K562 (cell line): ENCODE data around the gene HRH4.

Experiments used
- CBX8 ChIP-seq: fragments of 200-600 bp; sonication (generic); IDR thresholded peaks from 2 replicates; pipeline ENCODE4 v1.6.1; 2012; ENCODE audit warnings: borderline replicate concordance, mixed run types, low read depth, mild to moderate bottlenecking, moderate library complexity, mixed read lengths, low read length, control low read depth, inconsistent platforms; ENCODE audit not compliant: poor library complexity, severe bottlenecking; ENCODE audit errors: extremely low read depth
- RBBP5 ChIP-seq: fragments of 200-600 bp; sonication (generic); IDR thresholded peaks from 2 replicates; pipeline ENCODE4 v1.6.1; 2012; ENCODE audit warnings: borderline replicate concordance, mild to moderate bottlenecking, low read length, control low read depth, inconsistent platforms; ENCODE audit not compliant: insufficient read depth, poor library complexity, severe bottlenecking
- TF ChIP-seq, protein P1 (sequence below), 2 experiments: fragments of 450-650 bp; formaldehyde crosslinking in 1 of 2; IDR thresholded peaks; 2 replicates each; pipeline versions ENCODE4 v1.4.0 to v1.6.1; 2014 to 2020; ENCODE audit warnings: mild to moderate bottlenecking in 2 of 2, borderline replicate concordance in 1 of 2, low read depth in 1 of 2

DNA sequence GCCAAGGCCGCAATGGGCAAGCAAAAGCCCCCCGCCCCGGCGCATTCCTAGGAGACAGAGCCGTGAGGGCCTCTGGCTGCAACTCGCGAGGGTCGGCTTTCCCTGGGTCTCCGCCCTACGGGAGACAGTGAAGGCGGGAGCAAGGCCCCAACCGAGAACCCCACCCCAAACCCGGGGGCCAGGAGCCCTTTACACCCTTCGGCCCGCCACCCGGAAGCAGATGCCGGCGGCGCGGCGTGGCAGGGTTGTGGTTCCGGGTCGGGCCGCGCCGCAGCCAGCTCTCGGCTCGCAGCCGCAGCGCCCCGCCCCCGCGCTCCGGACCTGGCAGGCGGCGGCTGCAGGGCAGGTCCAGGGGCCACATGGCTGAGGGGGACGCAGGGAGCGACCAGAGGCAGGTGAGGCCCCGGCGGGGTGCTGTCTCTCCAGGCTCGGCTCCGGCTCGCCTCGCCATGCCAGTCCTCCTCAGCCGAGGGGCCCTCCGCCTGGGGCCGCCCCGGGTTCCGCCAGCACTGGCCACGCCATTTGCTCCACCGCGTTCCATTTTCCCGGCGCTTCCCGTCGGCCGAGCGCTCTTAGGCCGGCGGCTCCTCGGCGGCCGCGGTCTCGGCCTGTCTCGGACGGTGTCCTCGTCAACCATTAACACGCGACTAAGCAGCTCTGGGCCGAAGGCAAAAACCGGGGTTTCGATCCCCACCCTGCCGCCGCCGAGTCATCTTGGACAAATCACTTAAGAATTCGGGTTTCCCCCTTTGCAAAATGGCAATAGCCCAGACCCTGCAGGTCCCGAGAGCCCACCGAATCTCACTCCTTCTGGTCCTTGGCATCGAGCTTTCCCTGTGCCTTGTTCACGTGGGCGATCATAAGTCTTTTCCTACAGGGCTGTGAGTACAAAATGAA lies 33.8 kb upstream of the HRH4 start, which contains the start of gene IMPACT:
- TF ChIP-seq CBX8 (no peak), RBBP5 (peak; percentile 66)
- TF ChIP-seq, protein P1, sequence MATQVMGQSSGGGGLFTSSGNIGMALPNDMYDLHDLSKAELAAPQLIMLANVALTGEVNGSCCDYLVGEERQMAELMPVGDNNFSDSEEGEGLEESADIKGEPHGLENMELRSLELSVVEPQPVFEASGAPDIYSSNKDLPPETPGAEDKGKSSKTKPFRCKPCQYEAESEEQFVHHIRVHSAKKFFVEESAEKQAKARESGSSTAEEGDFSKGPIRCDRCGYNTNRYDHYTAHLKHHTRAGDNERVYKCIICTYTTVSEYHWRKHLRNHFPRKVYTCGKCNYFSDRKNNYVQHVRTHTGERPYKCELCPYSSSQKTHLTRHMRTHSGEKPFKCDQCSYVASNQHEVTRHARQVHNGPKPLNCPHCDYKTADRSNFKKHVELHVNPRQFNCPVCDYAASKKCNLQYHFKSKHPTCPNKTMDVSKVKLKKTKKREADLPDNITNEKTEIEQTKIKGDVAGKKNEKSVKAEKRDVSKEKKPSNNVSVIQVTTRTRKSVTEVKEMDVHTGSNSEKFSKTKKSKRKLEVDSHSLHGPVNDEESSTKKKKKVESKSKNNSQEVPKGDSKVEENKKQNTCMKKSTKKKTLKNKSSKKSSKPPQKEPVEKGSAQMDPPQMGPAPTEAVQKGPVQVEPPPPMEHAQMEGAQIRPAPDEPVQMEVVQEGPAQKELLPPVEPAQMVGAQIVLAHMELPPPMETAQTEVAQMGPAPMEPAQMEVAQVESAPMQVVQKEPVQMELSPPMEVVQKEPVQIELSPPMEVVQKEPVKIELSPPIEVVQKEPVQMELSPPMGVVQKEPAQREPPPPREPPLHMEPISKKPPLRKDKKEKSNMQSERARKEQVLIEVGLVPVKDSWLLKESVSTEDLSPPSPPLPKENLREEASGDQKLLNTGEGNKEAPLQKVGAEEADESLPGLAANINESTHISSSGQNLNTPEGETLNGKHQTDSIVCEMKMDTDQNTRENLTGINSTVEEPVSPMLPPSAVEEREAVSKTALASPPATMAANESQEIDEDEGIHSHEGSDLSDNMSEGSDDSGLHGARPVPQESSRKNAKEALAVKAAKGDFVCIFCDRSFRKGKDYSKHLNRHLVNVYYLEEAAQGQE (IDR thresholded peaks at IDR 0.05; ENCODE audit: borderline replicate concordance), result peak; percentile 22
- TF ChIP-seq, protein P1 (CRISPR knock-in tag; IDR thresholded peaks at IDR 0.05; ENCODE audit: low read depth), result peak; percentile 82
